Panc1 (cell line): ENCODE data around the gene PMPCA. TPM values are rescaled to one million over a fixed set of nuclear protein-coding genes. Genes with fewer than 3 reads are reported as not detected.

Source experiments
- ATAC-seq: fragments of 200-7000 bp; cut with Tn5 transposase; 2 replicates; pipeline ENCODE4 v1.9.1; 2020; ENCODE audit warnings: mild to moderate bottlenecking, moderate library complexity
- BruUV-seq: library from RNA; stranded (reverse); fragments of 400-500 nt; replicated peaks from 2 replicates; lab custom pipeline; 2021; lab: Mats Ljungman, UMichigan
- CTCF ChIA-PET: fragments of 300-600 bp; sonication (Branson Sonifier 250); formaldehyde crosslinking; loops from one replicate; lab custom pipeline; 2022; ENCODE audit warnings: antibody characterized with exemption; lab: Charles Lee
- POLR2A ChIA-PET: fragments of 300-600 bp; sonication (Branson Sonifier 250); formaldehyde crosslinking; loops from one replicate; lab custom pipeline; 2022; ENCODE audit warnings: antibody characterized with exemption; lab: Charles Lee
- DNase-seq: peaks from one replicate; pipeline ENCODE4 v3.0.0-alpha.2; 2010; ENCODE audit warnings: low read depth, low spot score
- H3K27ac ChIP-seq: 2 replicates; pipeline ENCODE4 v1.5.1; 2011; ENCODE audit warnings: mild to moderate bottlenecking, low read length, inconsistent platforms
- H3K27me3 ChIP-seq: fragments of 200-500 bp; sonication (Bioruptor generic); 2 replicates; pipeline ENCODE4 v1.6.0; 2014; ENCODE audit warnings: low read length, inconsistent platforms; ENCODE audit not compliant: control insufficient read depth, insufficient read depth
- H3K36me3 ChIP-seq: fragments of 200-500 bp; sonication (Bioruptor generic); 2 replicates; pipeline ENCODE4 v1.5.1; 2014; ENCODE audit warnings: inconsistent platforms, mild to moderate bottlenecking, low read length, moderate library complexity; ENCODE audit not compliant: control insufficient read depth, insufficient read depth
- H3K4me1 ChIP-seq: 2 replicates; pipeline ENCODE4 v1.5.1; 2011; ENCODE audit warnings: inconsistent platforms, mild to moderate bottlenecking, low read length, moderate library complexity; ENCODE audit not compliant: control insufficient read depth, insufficient read depth
- H3K4me3 ChIP-seq, 2 experiments: 2 replicates each; pipeline ENCODE4 v1.5.1; 2011 to 2012; ENCODE audit warnings: low read depth in 2 of 2, low read length in 2 of 2, mild to moderate bottlenecking in 2 of 2, inconsistent platforms in 1 of 2, moderate library complexity in 1 of 2
- H3K9me3 ChIP-seq: fragments of 200-500 bp; sonication (Bioruptor generic); 2 replicates; pipeline ENCODE4 v1.5.1; 2014; ENCODE audit warnings: low read depth, mild to moderate bottlenecking, inconsistent platforms, low read length, moderate library complexity; ENCODE audit not compliant: control insufficient read depth, insufficient read depth
- POLR2AphosphoS5 ChIP-seq: IDR thresholded peaks from 2 replicates; pipeline ENCODE4 v1.6.1; 2012; ENCODE audit warnings: mild to moderate bottlenecking, low read depth, low read length, moderate library complexity
- SIN3A ChIP-seq: IDR thresholded peaks from 2 replicates; pipeline ENCODE4 v1.6.1; 2012; ENCODE audit warnings: low read depth, mild to moderate bottlenecking, low read length, moderate library complexity, borderline replicate concordance; ENCODE audit not compliant: insufficient read depth
- TCF7L2 ChIP-seq: IDR thresholded peaks from 2 replicates; pipeline ENCODE4 v1.6.1; 2011; ENCODE audit warnings: mild to moderate bottlenecking, low read depth, low read length, inconsistent platforms
- in situ Hi-C: cut with HindIII; loops from 2 replicates; pipeline ENCODE4 v1.10.0; 2016; ENCODE audit warnings: low sequenced_read_pairs, low pct_unique_long_range_greater_than_20kb
- intact Hi-C: fragments of 100-400 bp; cut with micrococcal nuclease; formaldehyde crosslinking; loops from one replicate; pipeline ENCODE4 v1.10.0; 2022; ENCODE audit not compliant: unreplicated experiment
- total RNA-seq: library from RNA; stranded (reverse); gene quantifications from one replicate; pipeline ENCODE4 v1.2.1, GENCODE V29; 2021; ENCODE audit not compliant: unreplicated experiment
- TF ChIP-seq, protein P1 (sequence below), 2 experiments: IDR thresholded peaks; 2 replicates each; pipeline ENCODE4 v1.6.1; 2011 to 2012; ENCODE audit warnings: low read depth in 2 of 2, control low read depth in 1 of 2, low read length in 1 of 2, mild to moderate bottlenecking in 1 of 2, moderate library complexity in 1 of 2; ENCODE audit not compliant: insufficient read depth in 1 of 2
- TF ChIP-seq, protein P2 (sequence below): fragments of 450-650 bp; IDR thresholded peaks from 2 replicates; pipeline ENCODE4 v1.5.1; 2017; ENCODE audit warnings: mild to moderate bottlenecking

PMPCA gene
- total RNA-seq, 1 experiment from 2014 or later, result 60.9 TPM

DNA sequence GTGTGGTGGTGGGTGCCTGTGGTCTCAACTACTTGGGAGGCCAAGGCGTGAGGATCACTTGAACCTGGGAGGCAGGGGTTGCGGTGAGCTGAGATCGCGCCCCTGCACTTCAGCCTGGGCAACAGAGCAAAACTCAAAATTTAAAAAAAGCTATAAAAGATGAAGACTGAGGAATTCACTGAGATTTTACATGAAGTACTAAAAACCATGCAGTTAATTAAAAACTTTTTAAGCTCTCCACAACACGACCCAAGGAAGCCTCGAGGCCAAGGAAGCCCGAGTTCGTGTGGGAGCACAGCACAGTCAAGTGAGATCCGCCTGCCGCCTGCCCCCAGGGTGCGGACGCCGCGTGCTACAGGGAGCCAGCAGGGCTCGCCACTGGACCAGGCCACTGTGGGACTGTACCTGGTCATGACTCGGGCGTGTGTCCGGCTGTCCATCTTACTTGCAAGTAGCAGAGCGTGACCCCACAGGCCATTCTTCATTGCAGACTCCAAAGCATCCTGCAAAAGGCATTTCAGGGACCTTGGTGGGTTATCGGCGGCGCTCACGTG is 50.4 kb downstream of the PMPCA start:
- ChIA-PET CTCF (no interaction called here), POLR2A (no interaction called here)
- no peak for DNase-seq
- ATAC-seq, result no peak
- no TSS peak for BruUV-seq
- H3K9me3 ChIP-seq, result no peaks in the 10 kb centered on the region
- no peaks in the 10 kb centered on the region for H3K4me1 ChIP-seq
- no peaks in the 10 kb centered on the region for H3K27me3 ChIP-seq
- peaks cover 14% of the 10 kb centered on the region for H3K36me3 ChIP-seq
- no peak overlapping the region for H3K27ac ChIP-seq
- intact Hi-C loops, result no loop called here
- in situ Hi-C loops, result no loop called here
- H3K4me3 ChIP-seq, result no peak overlapping the region
- TF ChIP-seq, protein P1, sequence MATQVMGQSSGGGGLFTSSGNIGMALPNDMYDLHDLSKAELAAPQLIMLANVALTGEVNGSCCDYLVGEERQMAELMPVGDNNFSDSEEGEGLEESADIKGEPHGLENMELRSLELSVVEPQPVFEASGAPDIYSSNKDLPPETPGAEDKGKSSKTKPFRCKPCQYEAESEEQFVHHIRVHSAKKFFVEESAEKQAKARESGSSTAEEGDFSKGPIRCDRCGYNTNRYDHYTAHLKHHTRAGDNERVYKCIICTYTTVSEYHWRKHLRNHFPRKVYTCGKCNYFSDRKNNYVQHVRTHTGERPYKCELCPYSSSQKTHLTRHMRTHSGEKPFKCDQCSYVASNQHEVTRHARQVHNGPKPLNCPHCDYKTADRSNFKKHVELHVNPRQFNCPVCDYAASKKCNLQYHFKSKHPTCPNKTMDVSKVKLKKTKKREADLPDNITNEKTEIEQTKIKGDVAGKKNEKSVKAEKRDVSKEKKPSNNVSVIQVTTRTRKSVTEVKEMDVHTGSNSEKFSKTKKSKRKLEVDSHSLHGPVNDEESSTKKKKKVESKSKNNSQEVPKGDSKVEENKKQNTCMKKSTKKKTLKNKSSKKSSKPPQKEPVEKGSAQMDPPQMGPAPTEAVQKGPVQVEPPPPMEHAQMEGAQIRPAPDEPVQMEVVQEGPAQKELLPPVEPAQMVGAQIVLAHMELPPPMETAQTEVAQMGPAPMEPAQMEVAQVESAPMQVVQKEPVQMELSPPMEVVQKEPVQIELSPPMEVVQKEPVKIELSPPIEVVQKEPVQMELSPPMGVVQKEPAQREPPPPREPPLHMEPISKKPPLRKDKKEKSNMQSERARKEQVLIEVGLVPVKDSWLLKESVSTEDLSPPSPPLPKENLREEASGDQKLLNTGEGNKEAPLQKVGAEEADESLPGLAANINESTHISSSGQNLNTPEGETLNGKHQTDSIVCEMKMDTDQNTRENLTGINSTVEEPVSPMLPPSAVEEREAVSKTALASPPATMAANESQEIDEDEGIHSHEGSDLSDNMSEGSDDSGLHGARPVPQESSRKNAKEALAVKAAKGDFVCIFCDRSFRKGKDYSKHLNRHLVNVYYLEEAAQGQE (IDR thresholded peaks at IDR 0.05; ENCODE audit: insufficient read depth in 1 of 2, low read depth in 2 of 2, low read length in 1 of 2), result no peak
- TF ChIP-seq POLR2AphosphoS5 (no peak), TCF7L2 (no peak), SIN3A (no peak)
- TF ChIP-seq, protein P2, sequence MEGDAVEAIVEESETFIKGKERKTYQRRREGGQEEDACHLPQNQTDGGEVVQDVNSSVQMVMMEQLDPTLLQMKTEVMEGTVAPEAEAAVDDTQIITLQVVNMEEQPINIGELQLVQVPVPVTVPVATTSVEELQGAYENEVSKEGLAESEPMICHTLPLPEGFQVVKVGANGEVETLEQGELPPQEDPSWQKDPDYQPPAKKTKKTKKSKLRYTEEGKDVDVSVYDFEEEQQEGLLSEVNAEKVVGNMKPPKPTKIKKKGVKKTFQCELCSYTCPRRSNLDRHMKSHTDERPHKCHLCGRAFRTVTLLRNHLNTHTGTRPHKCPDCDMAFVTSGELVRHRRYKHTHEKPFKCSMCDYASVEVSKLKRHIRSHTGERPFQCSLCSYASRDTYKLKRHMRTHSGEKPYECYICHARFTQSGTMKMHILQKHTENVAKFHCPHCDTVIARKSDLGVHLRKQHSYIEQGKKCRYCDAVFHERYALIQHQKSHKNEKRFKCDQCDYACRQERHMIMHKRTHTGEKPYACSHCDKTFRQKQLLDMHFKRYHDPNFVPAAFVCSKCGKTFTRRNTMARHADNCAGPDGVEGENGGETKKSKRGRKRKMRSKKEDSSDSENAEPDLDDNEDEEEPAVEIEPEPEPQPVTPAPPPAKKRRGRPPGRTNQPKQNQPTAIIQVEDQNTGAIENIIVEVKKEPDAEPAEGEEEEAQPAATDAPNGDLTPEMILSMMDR, result no peak

DNA sequence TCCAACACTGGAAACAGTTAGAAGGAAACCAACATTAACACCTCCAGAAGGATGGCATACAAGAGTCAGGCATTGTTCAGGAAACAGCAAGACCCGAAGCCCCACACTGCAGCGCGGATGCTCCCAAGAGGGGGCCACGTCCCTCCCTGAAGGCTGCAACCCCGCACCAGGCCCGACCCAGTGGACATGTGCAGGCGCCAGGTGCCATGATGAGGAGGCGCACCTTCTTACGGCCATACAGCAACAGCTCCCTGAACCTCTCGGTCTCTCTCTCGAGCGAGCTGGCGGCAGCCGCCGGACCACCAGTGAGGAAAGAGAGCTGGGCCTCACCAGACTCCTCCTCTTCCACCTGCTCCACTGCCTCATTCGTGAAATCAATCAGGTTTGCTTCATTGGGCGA is 52.2 kb downstream of the PMPCA start:
- ATAC-seq (no peak), DNase-seq (no peak)
- H3K9me3 ChIP-seq, result no peaks in the 10 kb centered on the region
- no peak overlapping the region for H3K4me3 ChIP-seq
- no peak overlapping the region for H3K27ac ChIP-seq
- intact Hi-C loops (no loop called here), in situ Hi-C loops (no loop called here)
- TF ChIP-seq POLR2AphosphoS5 (no peak), TCF7L2 (no peak), SIN3A (no peak)
- TF ChIP-seq, protein P1 (IDR thresholded peaks at IDR 0.05; ENCODE audit: insufficient read depth in 1 of 2, low read depth in 2 of 2, low read length in 1 of 2), result no peak
- TF ChIP-seq, protein P2, result no peak
- ChIA-PET POLR2A (no interaction called here), CTCF (no interaction called here)
- no TSS peak for BruUV-seq
- H3K27me3 ChIP-seq, result no peaks in the 10 kb centered on the region
- no peaks in the 10 kb centered on the region for H3K4me1 ChIP-seq
- peaks cover 17% of the 10 kb centered on the region for H3K36me3 ChIP-seq
